IMR-90 (cell line): ENCODE data around the gene TRPV4. TPM values are rescaled to one million over a fixed set of nuclear protein-coding genes. Genes with fewer than 3 reads are reported as not detected.

Experiments used
- ATAC-seq: fragments of 200-7000 bp; cut with Tn5 transposase; 2 replicates; pipeline ENCODE4 v1.9.1; 2020; ENCODE audit warnings: low read depth, mild to moderate bottlenecking, moderate library complexity
- BruUV-seq: library from RNA; stranded (reverse); fragments of 400-500 nt; replicated peaks from 2 replicates; lab custom pipeline; 2021; lab: Mats Ljungman, UMichigan
- CTCF ChIA-PET: fragments of 300-600 bp; formaldehyde crosslinking; extraction: SDS; loops from one replicate; lab custom pipeline; 2021; ENCODE audit warnings: antibody characterized with exemption; lab: Yijun Ruan, JAX
- POLR2A ChIA-PET: fragments of 300-600 bp; sonication (Branson Sonifier 250); formaldehyde crosslinking; loops from one replicate; lab custom pipeline; 2022; ENCODE audit warnings: antibody characterized with exemption; ENCODE audit not compliant: unreplicated experiment; lab: Charles Lee
- DNase-seq: peaks from one replicate; pipeline ENCODE4 v3.0.0; 2013
- H2AFZ ChIP-seq: replicated peaks from 2 replicates; pipeline ENCODE3; 2013; ENCODE audit warnings: low read length, mild to moderate bottlenecking; ENCODE audit not compliant: poor library complexity
- H2AK5ac ChIP-seq: 2 replicates; pipeline ENCODE4 v1.6.1; 2013; ENCODE audit warnings: low read depth, low read length, inconsistent platforms
- H2AK9ac ChIP-seq: replicated peaks from 2 replicates; pipeline ENCODE3; 2013; ENCODE audit warnings: mild to moderate bottlenecking, low read depth, low read length, moderate library complexity; ENCODE audit not compliant: poor library complexity
- H2BK120ac ChIP-seq: 2 replicates; pipeline ENCODE4 v1.6.1; 2013; ENCODE audit warnings: low read depth, low read length, inconsistent platforms
- H2BK15ac ChIP-seq: 3 replicates; pipeline ENCODE4 v1.6.1; 2013; ENCODE audit warnings: low read depth, low read length, inconsistent platforms
- H2BK20ac ChIP-seq: 2 replicates; pipeline ENCODE4 v1.6.1; 2013; ENCODE audit warnings: low read depth, mild to moderate bottlenecking, inconsistent platforms, low read length, moderate library complexity
- H2BK5ac ChIP-seq: 2 replicates; pipeline ENCODE4 v1.6.1; 2013; ENCODE audit warnings: mild to moderate bottlenecking, low read depth, low read length, inconsistent platforms; ENCODE audit not compliant: poor library complexity, severe bottlenecking
- H3K14ac ChIP-seq: replicated peaks from 2 replicates; pipeline ENCODE4 v1.6.1; 2013; ENCODE audit warnings: low read depth, low read length, inconsistent platforms
- H3K18ac ChIP-seq: 2 replicates; pipeline ENCODE4 v1.6.1; 2013; ENCODE audit warnings: low read depth, low read length, control low read depth
- H3K23ac ChIP-seq: 2 replicates; pipeline ENCODE4 v1.6.1; 2013; ENCODE audit warnings: low read depth, low read length, inconsistent platforms
- H3K27ac ChIP-seq: 2 replicates; pipeline ENCODE4 v1.5.1; 2013; ENCODE audit warnings: mild to moderate bottlenecking, control low read depth, low read length; ENCODE audit not compliant: insufficient read depth
- H3K27me3 ChIP-seq: 2 replicates; pipeline ENCODE4 v1.6.1; 2013; ENCODE audit warnings: low read length; ENCODE audit not compliant: control insufficient read depth, insufficient read depth
- H3K36me3 ChIP-seq: 2 replicates; pipeline ENCODE4 v1.6.1; 2013; ENCODE audit warnings: low read length, mixed read lengths; ENCODE audit not compliant: control insufficient read depth, insufficient read depth
- H3K4ac ChIP-seq: 2 replicates; pipeline ENCODE4 v1.6.1; 2013; ENCODE audit warnings: low read depth, low read length, inconsistent platforms
- H3K4me1 ChIP-seq: 2 replicates; pipeline ENCODE4 v1.6.1; 2013; ENCODE audit warnings: low read length, mixed read lengths; ENCODE audit not compliant: control insufficient read depth, insufficient read depth
- H3K4me2 ChIP-seq: 2 replicates; pipeline ENCODE4 v1.6.1; 2013; ENCODE audit warnings: low read depth, mild to moderate bottlenecking, control low read depth, low read length, moderate library complexity
- H3K4me3 ChIP-seq: 2 replicates; pipeline ENCODE4 v1.5.1; 2013; ENCODE audit warnings: low read depth, mild to moderate bottlenecking, control low read depth, low read length, moderate library complexity; ENCODE audit not compliant: insufficient read depth
- H3K56ac ChIP-seq: 2 replicates; pipeline ENCODE4 v1.6.1; 2013; ENCODE audit warnings: low read length, inconsistent platforms; ENCODE audit not compliant: insufficient read depth; ENCODE audit errors: extremely low read depth
- H3K79me1 ChIP-seq, 2 experiments: 2 replicates each; pipeline ENCODE4 v1.6.1; 2013; ENCODE audit warnings: low read length in 2 of 2, inconsistent platforms in 1 of 2, low read depth in 1 of 2
- H3K9ac ChIP-seq: 2 replicates; pipeline ENCODE4 v1.6.1; 2013; ENCODE audit warnings: low read depth, low read length, control low read depth
- H3K9me1 ChIP-seq: 2 replicates; pipeline ENCODE4 v1.6.1; 2013; ENCODE audit warnings: low read length, inconsistent platforms; ENCODE audit not compliant: insufficient read depth
- H3K9me3 ChIP-seq: 2 replicates; pipeline ENCODE4 v1.6.1; 2013; ENCODE audit warnings: low read length; ENCODE audit not compliant: control insufficient read depth, insufficient read depth
- H4K20me1 ChIP-seq: 2 replicates; pipeline ENCODE4 v1.6.1; 2013; ENCODE audit warnings: low read length, inconsistent platforms; ENCODE audit not compliant: insufficient read depth
- H4K5ac ChIP-seq: 2 replicates; pipeline ENCODE4 v1.6.1; 2013; ENCODE audit warnings: mild to moderate bottlenecking, low read depth, low read length, control low read depth
- H4K8ac ChIP-seq, 2 experiments: 2 replicates each; pipeline ENCODE4 v1.6.1; 2013; ENCODE audit warnings: low read depth in 2 of 2, low read length in 2 of 2, control low read depth in 1 of 2, inconsistent platforms in 1 of 2
- H4K91ac ChIP-seq: 2 replicates; pipeline ENCODE4 v1.6.1; 2013; ENCODE audit warnings: low read depth, low read length, inconsistent platforms; ENCODE audit not compliant: insufficient read depth
- CEBPB ChIP-seq: IDR thresholded peaks from 2 replicates; pipeline ENCODE4 v1.6.1; 2012; ENCODE audit warnings: low read depth, low read length, improper control_type of control experiment
- CHD1 ChIP-seq: IDR thresholded peaks from 2 replicates; pipeline ENCODE4 v1.6.1; 2012; ENCODE audit warnings: low read depth, low read length, improper control_type of control experiment
- ELK1 ChIP-seq: fragments of 150-350 bp; IDR thresholded peaks from 2 replicates; pipeline ENCODE4 v1.6.1; 2016; ENCODE audit warnings: low read depth, mild to moderate bottlenecking, low read length, moderate library complexity, borderline replicate concordance
- FOS ChIP-seq: fragments of 150-350 bp; IDR thresholded peaks from 2 replicates; pipeline ENCODE4 v1.6.1; 2016; ENCODE audit warnings: low read depth, low read length
- MAFK ChIP-seq: IDR thresholded peaks from 2 replicates; pipeline ENCODE4 v1.6.1; 2012; ENCODE audit warnings: low read depth, low read length, improper control_type of control experiment
- MAZ ChIP-seq: IDR thresholded peaks from 2 replicates; pipeline ENCODE4 v1.6.1; 2012; ENCODE audit warnings: low read depth, mild to moderate bottlenecking, low read length, improper control_type of control experiment, moderate library complexity, borderline replicate concordance
- MXI1 ChIP-seq: IDR thresholded peaks from 2 replicates; pipeline ENCODE4 v1.6.1; 2012; ENCODE audit warnings: low read depth, mild to moderate bottlenecking, low read length, moderate library complexity, borderline replicate concordance
- NFE2L2 ChIP-seq: fragments of 150-350 bp; IDR thresholded peaks from 2 replicates; pipeline ENCODE4 v1.6.1; 2016; ENCODE audit warnings: low read depth, mild to moderate bottlenecking, low read length
- POLR2A ChIP-seq: IDR thresholded peaks from 2 replicates; pipeline ENCODE4 v1.6.1; 2012; ENCODE audit warnings: mild to moderate bottlenecking, low read depth, low read length
- RCOR1 ChIP-seq: IDR thresholded peaks from 2 replicates; pipeline ENCODE4 v1.6.1; 2012; ENCODE audit warnings: mild to moderate bottlenecking, low read length, improper control_type of control experiment; ENCODE audit not compliant: insufficient replicate concordance
- SMC3 ChIP-seq: fragments of 150-350 bp; IDR thresholded peaks from 2 replicates; pipeline ENCODE4 v1.6.1; 2016; ENCODE audit warnings: low read depth, mild to moderate bottlenecking, antibody characterized with exemption, low read length, moderate library complexity
- USF2 ChIP-seq: fragments of 150-350 bp; IDR thresholded peaks from 2 replicates; pipeline ENCODE4 v1.6.1; 2017; ENCODE audit warnings: mild to moderate bottlenecking, antibody characterized with exemption, low read length, low read depth
- WGBS, 2 experiments: methylation state at CpG; one replicate each; pipeline versions ENCODE4 v1.1.5 to v1.1.7; 2013; ENCODE audit warnings: missing lambda C conversion rate in 2 of 2; ENCODE audit not compliant: insufficient read length in 1 of 2; ENCODE audit errors: extremely low coverage in 2 of 2; 5-methylcytosine and 5-hydroxymethylcytosine counted together
- dilution Hi-C: fragments of 300-500 bp; cut with HindIII; formaldehyde crosslinking; loops from one replicate; pipeline ENCODE4 v1.14.3; 2018; ENCODE audit warnings: low sequenced_read_pairs; ENCODE audit not compliant: unreplicated experiment
- in situ Hi-C: fragments of 300-500 bp; cut with MboI; formaldehyde crosslinking; loops from 3 replicates; pipeline ENCODE4 v1.14.3; 2019; ENCODE audit warnings: low sequenced_read_pairs, inconsistent platforms, mixed read lengths
- intact Hi-C: fragments of 100-400 bp; cut with micrococcal nuclease; formaldehyde crosslinking; loops from 2 replicates; pipeline ENCODE4 v1.10.0; 2022
- polyA plus RNA-seq, 3 experiments: library from polyadenylated mRNA; depleted of rRNA; stranded (reverse); fragments of >200 nt; gene quantifications; 2 replicates each; pipeline ENCODE4 v1.2.3, GENCODE V29; 2012; ENCODE audit warnings: low replicate concordance in 1 of 3
- total RNA-seq: library from RNA; depleted of rRNA; stranded (reverse); fragments of >200 nt; gene quantifications from 2 replicates; pipeline ENCODE4 v1.2.3, GENCODE V29; 2012

TRPV4 gene
- total and polyA plus RNA-seq, 2 of the 4 experiments (the other 2 are of a cell fraction), result 1.1 to 6.1 TPM

GRCh38 chr12:109810954-109811623 is 22.1 kb downstream of the TRPV4 start:
- Histone ChIP-seq H2AK5ac (no peak overlapping the region), H3K18ac (no peak overlapping the region), H2AFZ (no peak overlapping the region), H3K4me3 (no peak overlapping the region), H3K9me1 (peaks cover 3% of the 10 kb centered on the region; the same call in 1 of the 2 replicates), H3K4me1 (no peaks in the 10 kb centered on the region), H3K9ac (no peak overlapping the region), H2BK5ac (no peak overlapping the region), H3K9me3 (no peaks in the 10 kb centered on the region), H2BK20ac (no peak overlapping the region), H4K91ac (no peak overlapping the region), H3K14ac (no peak overlapping the region), H2BK15ac (no peak overlapping the region), H3K4me2 (no peak overlapping the region), H3K27me3 (no peaks in the 10 kb centered on the region), H2BK120ac (no peak overlapping the region), H3K23ac (no peak overlapping the region), H4K8ac (no peak overlapping the region), H3K4ac (no peak overlapping the region), H3K36me3 (no peaks in the 10 kb centered on the region), H3K56ac (no peak overlapping the region), H3K79me1 (no peaks in the 10 kb centered on the region), H3K27ac (no peak overlapping the region), H4K20me1 (no peaks in the 10 kb centered on the region), H4K5ac (no peak overlapping the region), H2AK9ac (no peak overlapping the region)
- POLR2A ChIA-PET, result no interaction called here
- dilution Hi-C loops, result no loop called here
- no peak for ATAC-seq
- no TSS peak for BruUV-seq
- CTCF ChIA-PET, result no interaction called here
- DNase-seq, result no peak
- TF ChIP-seq MAZ (no peak), MAFK (no peak), ELK1 (no peak), CEBPB (no peak), SMC3 (no peak), USF2 (no peak), POLR2A (no peak), CHD1 (no peak), RCOR1 (no peak), NFE2L2 (no peak), FOS (no peak), MXI1 (no peak)
- intact Hi-C loops, result no loop called here
- in situ Hi-C loops, result no loop called here
- WGBS, 2 experiments, result 88% methylated on average over 1 of the region's 10 CpGs; no CpG with 5 or more reads in 1 of the 2 experiments
